Peyer's patch (tissue), 4 donors: ENCODE measurements around the gene MCUB.

ENCODE experiments used
- POLR2A ChIP-seq, 2 donors: fragments of 450-650 bp; IDR thresholded peaks; one replicate each; pipeline ENCODE4 v1.5.1; 2017; ENCODE audit warnings: antibody characterized with exemption in 2 of 2, mild to moderate bottlenecking in 2 of 2, moderate library complexity in 2 of 2
- TF ChIP-seq, protein P1 (sequence below), 6 experiments: fragments of 450-650 bp in 4 of 6; fragments of 200-600 bp in 2 of 6; sonication (generic) in 1 of 6; IDR thresholded peaks; one replicate each; pipeline ENCODE4 v1.5.1; 2017 to 2019; ENCODE audit warnings: antibody characterized with exemption in 6 of 6, mild to moderate bottlenecking in 3 of 6, moderate library complexity in 1 of 6

GRCh38 chr4:109649872-109650271 is 89.8 kb downstream of the MCUB start:
- TF ChIP-seq, protein P1, sequence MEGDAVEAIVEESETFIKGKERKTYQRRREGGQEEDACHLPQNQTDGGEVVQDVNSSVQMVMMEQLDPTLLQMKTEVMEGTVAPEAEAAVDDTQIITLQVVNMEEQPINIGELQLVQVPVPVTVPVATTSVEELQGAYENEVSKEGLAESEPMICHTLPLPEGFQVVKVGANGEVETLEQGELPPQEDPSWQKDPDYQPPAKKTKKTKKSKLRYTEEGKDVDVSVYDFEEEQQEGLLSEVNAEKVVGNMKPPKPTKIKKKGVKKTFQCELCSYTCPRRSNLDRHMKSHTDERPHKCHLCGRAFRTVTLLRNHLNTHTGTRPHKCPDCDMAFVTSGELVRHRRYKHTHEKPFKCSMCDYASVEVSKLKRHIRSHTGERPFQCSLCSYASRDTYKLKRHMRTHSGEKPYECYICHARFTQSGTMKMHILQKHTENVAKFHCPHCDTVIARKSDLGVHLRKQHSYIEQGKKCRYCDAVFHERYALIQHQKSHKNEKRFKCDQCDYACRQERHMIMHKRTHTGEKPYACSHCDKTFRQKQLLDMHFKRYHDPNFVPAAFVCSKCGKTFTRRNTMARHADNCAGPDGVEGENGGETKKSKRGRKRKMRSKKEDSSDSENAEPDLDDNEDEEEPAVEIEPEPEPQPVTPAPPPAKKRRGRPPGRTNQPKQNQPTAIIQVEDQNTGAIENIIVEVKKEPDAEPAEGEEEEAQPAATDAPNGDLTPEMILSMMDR (IDR thresholded peaks at IDR 0.05), result no peak
- TF ChIP-seq POLR2A (IDR thresholded peaks at IDR 0.05), result no peak
